HG02884 (cell line): ENCODE data around the gene RASGRP1.

Experiments used
- ATAC-seq: cut with Tn5 transposase; IDR thresholded peaks from one replicate; pipeline ENCODE4 v1.9.1; 2021; ENCODE audit warnings: mild to moderate bottlenecking, moderate library complexity; ENCODE audit not compliant: unreplicated experiment

Gene RASGRP1

GRCh38 chr15:38508647-38509046, 56.0 kb downstream of the RASGRP1 start:
- ATAC-seq = peak; percentile 66

GRCh38 chr15:38507570-38507969, 57.0 kb downstream of the RASGRP1 start:
- no peak for ATAC-seq

GRCh38 chr15:38506997-38507396, 57.6 kb downstream of the RASGRP1 start:
- no peak for ATAC-seq

GRCh38 chr15:38504680-38505467, 59.7 kb downstream of the RASGRP1 start:
- no peak for ATAC-seq

- no peak for ATAC-seq
Measured at GRCh38 chr15:38503496-38503895, 61.1 kb downstream of the RASGRP1 start.

- no peak for ATAC-seq
Measured at GRCh38 chr15:38499651-38500050, 65.0 kb downstream of the RASGRP1 start.

GRCh38 chr15:38496151-38496550, 68.5 kb downstream of the RASGRP1 start:
- ATAC-seq = no peak

- no peak for ATAC-seq
Measured at GRCh38 chr15:38490242-38490922, 74.2 kb downstream of the RASGRP1 start.

- ATAC-seq = no peak
Measured at GRCh38 chr15:38487378-38487777, 77.2 kb downstream of the RASGRP1 start.

- no peak for ATAC-seq
Measured at GRCh38 chr15:38486936-38487335, 77.7 kb downstream of the RASGRP1 start.

GRCh38 chr15:38482572-38482971, 82.0 kb downstream of the RASGRP1 start:
- ATAC-seq = no peak

GRCh38 chr15:38481761-38482160, 82.9 kb downstream of the RASGRP1 start:
- ATAC-seq = no peak

- ATAC-seq = no peak
Measured at GRCh38 chr15:38481113-38481512, 83.5 kb downstream of the RASGRP1 start.

- no peak for ATAC-seq
Measured at GRCh38 chr15:38479756-38480155, 84.9 kb downstream of the RASGRP1 start.

GRCh38 chr15:38479266-38479665, 85.3 kb downstream of the RASGRP1 start:
- ATAC-seq = no peak

GRCh38 chr15:38477637-38478036, 87.0 kb downstream of the RASGRP1 start:
- ATAC-seq = no peak

- ATAC-seq = no peak
Measured at GRCh38 chr15:38476120-38476519, 88.5 kb downstream of the RASGRP1 start.

GRCh38 chr15:38475361-38475760, 89.3 kb downstream of the RASGRP1 start:
- ATAC-seq = no peak

- peak; percentile 98 for ATAC-seq
Measured at GRCh38 chr15:38474155-38474757, 90.4 kb downstream of the RASGRP1 start.

GRCh38 chr15:38471974-38472373, 92.6 kb downstream of the RASGRP1 start:
- no peak for ATAC-seq

- no peak for ATAC-seq
Measured at GRCh38 chr15:38470816-38471215, 93.8 kb downstream of the RASGRP1 start.

GRCh38 chr15:38464675-38465074, 99.9 kb downstream of the RASGRP1 start:
- ATAC-seq = no peak
